Measurements from ENCODE around the gene PHKB. TPM values are rescaled to one million over a fixed set of nuclear protein-coding genes. Genes with fewer than 3 reads are reported as not detected.
A peak's percentile ranks its signal among the peaks of the same experiment; 100 is the strongest.
"Not testable (repeated sequence)": the region's sequence is repeated elsewhere in the genome, so short reads cannot be mapped to it uniquely, and the experiment has no call there.

Gene PHKB
- total RNA-seq, 1 donor from 2014 or later = 34.2 TPM

- DNase-seq (ENCODE audit: low spot score) (no peak), ATAC-seq (peak; percentile 94)
These were observed 38.7 kb downstream of the PHKB start for GRCh38 chr16:47499700-47500264.

GRCh38 chr16:47503936-47504335, 42.8 kb downstream of the PHKB start:
- no peak for ATAC-seq

GRCh38 chr16:47504599-47504998, 43.5 kb downstream of the PHKB start:
- DNase-seq (ENCODE audit: low spot score) (no peak), ATAC-seq (no peak)

More at GRCh38 chr16:47503936-47504335, 42.8 kb downstream of the PHKB start:
- DNase-seq (ENCODE audit: low spot score) = no peak

GRCh38 chr16:47506800-47507199, 45.7 kb downstream of the PHKB start:
- ATAC-seq (no peak), DNase-seq (ENCODE audit: low spot score) (no peak)

GRCh38 chr16:47507701-47508100, 46.6 kb downstream of the PHKB start:
- ATAC-seq (no peak), DNase-seq (ENCODE audit: low spot score) (no peak)

GRCh38 chr16:47511882-47512281, 50.8 kb downstream of the PHKB start:
- no peak for DNase-seq (ENCODE audit: low spot score)
- no peak for ATAC-seq

GRCh38 chr16:47519037-47519436, 57.9 kb downstream of the PHKB start:
- ATAC-seq (no peak), DNase-seq (ENCODE audit: low spot score) (no peak)

- no peak for DNase-seq (ENCODE audit: low spot score)
- ATAC-seq = no peak
These were observed 58.4 kb downstream of the PHKB start for GRCh38 chr16:47519546-47519945.

GRCh38 chr16:47519996-47520679, 59.0 kb downstream of the PHKB start:
- no peak for DNase-seq (ENCODE audit: low spot score)
- ATAC-seq = peak; percentile 35

- peak; percentile 78 for ATAC-seq
- DNase-seq (ENCODE audit: low spot score) = no peak
These were observed 62.3 kb downstream of the PHKB start for GRCh38 chr16:47523342-47524006.

GRCh38 chr16:47524007-47524405, 62.9 kb downstream of the PHKB start:
- ATAC-seq = no peak
- DNase-seq (ENCODE audit: low spot score) = no peak

GRCh38 chr16:47528431-47528830, 67.3 kb downstream of the PHKB start:
- ATAC-seq = no peak
- DNase-seq (ENCODE audit: low spot score) = no peak

- no peak for DNase-seq (ENCODE audit: low spot score)
- ATAC-seq = no peak
These were observed 72.7 kb downstream of the PHKB start for GRCh38 chr16:47533744-47534292.

- DNase-seq (ENCODE audit: low spot score) (no peak), ATAC-seq (no peak)
These were observed 77.3 kb downstream of the PHKB start for GRCh38 chr16:47538472-47538871.

GRCh38 chr16:47539707-47540670, 78.9 kb downstream of the PHKB start:
- ATAC-seq; DNase-seq (ENCODE audit: low spot score): not testable (repeated sequence)

- not testable (repeated sequence) for ATAC-seq; DNase-seq (ENCODE audit: low spot score)
These were observed 80.0 kb downstream of the PHKB start for GRCh38 chr16:47541135-47541534.

- not testable (repeated sequence) for ATAC-seq; DNase-seq (ENCODE audit: low spot score)
These were observed 83.1 kb downstream of the PHKB start for GRCh38 chr16:47544255-47544654.

- not testable (repeated sequence) for DNase-seq (ENCODE audit: low spot score); ATAC-seq
These were observed 90.1 kb downstream of the PHKB start for GRCh38 chr16:47551185-47551584.

- not testable (repeated sequence) for DNase-seq (ENCODE audit: low spot score); ATAC-seq
These were observed 90.6 kb downstream of the PHKB start for GRCh38 chr16:47551767-47552166.

GRCh38 chr16:47553853-47554564, 92.9 kb downstream of the PHKB start:
- ATAC-seq = no peak
- no peak for DNase-seq (ENCODE audit: low spot score)
